ENCODE data around the gene SHBG. TPM values are rescaled to one million over a fixed set of nuclear protein-coding genes. Genes with fewer than 3 reads are reported as not detected.

The SHBG gene
- total and polyA plus RNA-seq, 2 of the 8 experiments (the other 6 are each of a cell fraction or from before 2014, with no cell fraction given), result 1.1 to 1.2 TPM

GRCh38 chr17:7588553-7589203 lies 41.3 kb upstream of the SHBG start (continued):
- TF ChIP-seq CTBP2 (IDR thresholded peaks at IDR 0.05; ENCODE audit: borderline replicate concordance, insufficient read depth, insufficient read length, low read length), result no peak
- TF ChIP-seq POLR2A (IDR thresholded peaks at IDR 0.05; ENCODE audit: control extremely low read depth in 1 of 2, low read depth in 2 of 2, low read length in 2 of 2), result peak in 1 of 2 experiments; percentile 8; a peak in 1 of 3 replicates
- 0 out of 2 replicates have a peak, but pooled peaks have one; percentile 8 for TF ChIP-seq POLR2AphosphoS5 (IDR thresholded peaks at IDR 0.05; ENCODE audit: low read depth, low read length)
- TF ChIP-seq BACH1 (IDR thresholded peaks at IDR 0.05; ENCODE audit: low read length), result no peak
- no peak for TF ChIP-seq E2F6 (IDR thresholded peaks at IDR 0.05)
